Endodermal cell (in vitro differentiated cells): Measurements from ENCODE around the gene LYPD3. TPM values are rescaled to one million over a fixed set of nuclear protein-coding genes. Genes with fewer than 3 reads are reported as not detected.

Experiments used
- DNase-seq: peaks from one replicate; pipeline ENCODE4 v3.0.0-alpha.2; 2017
- H3K27ac ChIP-seq: 2 replicates; pipeline ENCODE4 v1.5.1; 2013; ENCODE audit warnings: mild to moderate bottlenecking, low read depth, low read length, moderate library complexity
- H3K27me3 ChIP-seq: 2 replicates; pipeline ENCODE4 v1.6.1; 2013; ENCODE audit warnings: mild to moderate bottlenecking, low read length, moderate library complexity; ENCODE audit not compliant: insufficient read depth, control insufficient read depth, poor library complexity, severe bottlenecking
- H3K36me3 ChIP-seq: 2 replicates; pipeline ENCODE4 v1.7.0; 2013; ENCODE audit warnings: mild to moderate bottlenecking, low read length, moderate library complexity; ENCODE audit not compliant: control insufficient read depth, insufficient read depth
- H3K4me1 ChIP-seq: one replicate; pipeline ENCODE4 v1.7.0; 2013; ENCODE audit warnings: low read length; ENCODE audit not compliant: control insufficient read depth, insufficient read depth
- H3K4me3 ChIP-seq: 2 replicates; pipeline ENCODE4 v1.5.1; 2013; ENCODE audit warnings: mild to moderate bottlenecking, low read length, moderate library complexity
- H3K9ac ChIP-seq: 2 replicates; pipeline ENCODE4 v1.6.1; 2013; ENCODE audit warnings: mild to moderate bottlenecking, low read length, moderate library complexity; ENCODE audit not compliant: poor library complexity, severe bottlenecking; ENCODE audit errors: extremely low read depth
- H3K9me3 ChIP-seq: 2 replicates; pipeline ENCODE4 v1.6.1; 2013; ENCODE audit warnings: mild to moderate bottlenecking, low read length, moderate library complexity; ENCODE audit not compliant: control insufficient read depth
- H3K27ac Mint-ChIP-seq: 2 replicates; pipeline ENCODE4 v1.8.0; 2020; ENCODE audit warnings: mixed read lengths
- H3K27me3 Mint-ChIP-seq: 2 replicates; pipeline ENCODE4 v1.8.0; 2021; ENCODE audit warnings: mild to moderate bottlenecking, mixed read lengths; ENCODE audit not compliant: insufficient read depth
- H3K36me3 Mint-ChIP-seq: 2 replicates; pipeline ENCODE4 v1.8.0; 2020; ENCODE audit warnings: low read depth, mixed read lengths
- H3K4me1 Mint-ChIP-seq: 2 replicates; pipeline ENCODE4 v1.8.0; 2020; ENCODE audit warnings: mixed read lengths
- H3K4me3 Mint-ChIP-seq: 2 replicates; pipeline ENCODE4 v1.8.0; 2020; ENCODE audit warnings: mild to moderate bottlenecking, moderate library complexity, mixed read lengths
- H3K9me3 Mint-ChIP-seq: 2 replicates; pipeline ENCODE4 v1.8.0; 2020; ENCODE audit warnings: mild to moderate bottlenecking, mixed read lengths
- CTCF ChIP-seq: fragments of 200-600 bp; sonication (generic); conservative IDR thresholded peaks from 2 replicates; pipeline ENCODE4 v1.5.0; 2021; ENCODE audit warnings: antibody characterized with exemption, mild to moderate bottlenecking
- WGBS, 2 experiments: methylation state at CpG; one replicate each; pipeline versions ENCODE4 v1.1.5 to v1.1.7; 2013; ENCODE audit warnings: missing lambda C conversion rate in 2 of 2, mixed read lengths in 1 of 2; ENCODE audit not compliant: insufficient coverage in 1 of 2, insufficient read length in 1 of 2; 5-methylcytosine and 5-hydroxymethylcytosine counted together
- total RNA-seq, 2 donors: library from RNA; stranded (reverse); fragmentation: NEBNext Ultra II Directional in 1 of 2; extraction: Animal tissue kit (Norgen Biotek cat#: 25700) in 1 of 2; gene quantifications; 2 replicates in 1 of 2; 3 replicates in 1 of 2; pipeline ENCODE4 v1.2.1, GENCODE V29; 2021

LYPD3 gene
- total RNA-seq, 2 donors from 2014 or later = 0.33 to 0.51 TPM

DNA sequence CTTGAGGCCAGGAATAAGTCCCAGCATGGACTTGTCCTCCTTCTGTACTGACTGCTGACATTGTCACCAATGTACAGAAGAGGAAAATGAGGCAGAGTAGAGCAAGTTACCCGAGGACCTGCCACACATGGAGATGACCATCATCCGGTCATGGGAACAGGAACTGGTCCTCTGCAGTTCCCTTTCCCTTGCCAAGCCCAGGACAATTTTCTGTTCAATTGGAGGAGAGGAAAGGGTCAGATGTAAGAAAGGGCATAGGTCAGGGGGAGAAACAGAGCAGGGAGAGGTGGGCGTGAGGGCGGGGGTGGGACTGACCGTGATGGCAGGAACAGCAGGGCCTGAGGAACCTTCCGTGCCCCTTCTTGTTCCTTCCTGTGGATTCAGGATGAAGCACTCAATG is 20.5 kb upstream of the LYPD3 start:
- TF ChIP-seq CTCF = no peak
- no peaks in the 10 kb centered on the region for H3K27me3 Mint-ChIP-seq
- H3K36me3 Mint-ChIP-seq = no peaks in the 10 kb centered on the region
- no peak overlapping the region for H3K27ac ChIP-seq
- no peak for DNase-seq
- no peaks in the 10 kb centered on the region for H3K9me3 Mint-ChIP-seq
- H3K9ac ChIP-seq = no peak overlapping the region
- H3K36me3 ChIP-seq = no peaks in the 10 kb centered on the region
- no peaks in the 10 kb centered on the region for H3K9me3 ChIP-seq
- H3K27me3 ChIP-seq = no peaks in the 10 kb centered on the region
- 83 to 94% methylated on average over 4 to 6 of the region's 6 CpGs for whole genome bisulfite sequencing, 2 experiments
- no peak overlapping the region for H3K4me3 Mint-ChIP-seq
- H3K4me1 ChIP-seq = no peaks in the 10 kb centered on the region
- H3K4me3 ChIP-seq = no peak overlapping the region
- peaks cover 5% of the 10 kb centered on the region for H3K4me1 Mint-ChIP-seq
- H3K27ac Mint-ChIP-seq = no peak overlapping the region

GRCh38 chr19:43483281-43483680 is 17.9 kb upstream of the LYPD3 start:
- DNase-seq = no peak
- Mint-ChIP-seq H3K27ac (no peak overlapping the region), H3K27me3 (no peaks in the 10 kb centered on the region), H3K9me3 (no peaks in the 10 kb centered on the region), H3K4me1 (peaks cover 5% of the 10 kb centered on the region), H3K4me3 (no peak overlapping the region), H3K36me3 (no peaks in the 10 kb centered on the region)
- Histone ChIP-seq H3K4me3 (no peak overlapping the region), H3K27ac (no peak overlapping the region), H3K4me1 (no peaks in the 10 kb centered on the region), H3K27me3 (no peaks in the 10 kb centered on the region), H3K9ac (no peak overlapping the region), H3K36me3 (no peaks in the 10 kb centered on the region), H3K9me3 (no peaks in the 10 kb centered on the region)
- TF ChIP-seq CTCF = no peak
- 89 to 93% methylated on average over 3 to 6 of the region's 6 CpGs for WGBS, 2 experiments

DNA sequence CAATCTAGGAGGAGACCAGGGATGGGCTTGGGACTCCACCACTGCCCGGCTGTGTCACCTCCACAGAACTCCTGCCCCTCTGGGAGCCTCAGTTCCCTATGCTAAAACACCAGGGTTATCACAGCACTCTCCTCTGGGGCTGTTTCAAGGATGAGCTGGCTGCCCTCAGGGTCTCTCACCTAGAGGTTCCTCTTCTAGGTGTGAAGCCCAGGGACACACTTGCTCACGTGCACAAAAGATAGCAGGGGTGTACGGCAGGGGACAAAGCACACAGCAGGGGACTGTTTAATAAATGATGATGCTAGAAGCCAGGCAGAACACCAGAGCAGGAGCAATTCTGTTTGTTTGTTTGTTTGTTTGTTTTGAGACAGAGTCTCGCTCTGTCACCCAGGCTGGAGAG is 16.8 kb upstream of the LYPD3 start:
- Mint-ChIP-seq H3K27me3 (no peaks in the 10 kb centered on the region), H3K4me3 (no peak overlapping the region), H3K4me1 (peaks cover 5% of the 10 kb centered on the region), H3K36me3 (no peaks in the 10 kb centered on the region), H3K27ac (peak overlapping the region; percentile 17), H3K9me3 (no peaks in the 10 kb centered on the region)
- Histone ChIP-seq H3K27ac (no peak overlapping the region), H3K36me3 (no peaks in the 10 kb centered on the region), H3K4me1 (no peaks in the 10 kb centered on the region), H3K27me3 (no peaks in the 10 kb centered on the region), H3K4me3 (no peak overlapping the region), H3K9ac (no peak overlapping the region), H3K9me3 (no peaks in the 10 kb centered on the region)
- DNase-seq = no peak
- 82 to 85% methylated on average over 3 to 4 of the region's 4 CpGs for WGBS, 2 experiments
- no peak for TF ChIP-seq CTCF
